Measurements from ENCODE around the gene MMP3.

The MMP3 gene

DNA sequence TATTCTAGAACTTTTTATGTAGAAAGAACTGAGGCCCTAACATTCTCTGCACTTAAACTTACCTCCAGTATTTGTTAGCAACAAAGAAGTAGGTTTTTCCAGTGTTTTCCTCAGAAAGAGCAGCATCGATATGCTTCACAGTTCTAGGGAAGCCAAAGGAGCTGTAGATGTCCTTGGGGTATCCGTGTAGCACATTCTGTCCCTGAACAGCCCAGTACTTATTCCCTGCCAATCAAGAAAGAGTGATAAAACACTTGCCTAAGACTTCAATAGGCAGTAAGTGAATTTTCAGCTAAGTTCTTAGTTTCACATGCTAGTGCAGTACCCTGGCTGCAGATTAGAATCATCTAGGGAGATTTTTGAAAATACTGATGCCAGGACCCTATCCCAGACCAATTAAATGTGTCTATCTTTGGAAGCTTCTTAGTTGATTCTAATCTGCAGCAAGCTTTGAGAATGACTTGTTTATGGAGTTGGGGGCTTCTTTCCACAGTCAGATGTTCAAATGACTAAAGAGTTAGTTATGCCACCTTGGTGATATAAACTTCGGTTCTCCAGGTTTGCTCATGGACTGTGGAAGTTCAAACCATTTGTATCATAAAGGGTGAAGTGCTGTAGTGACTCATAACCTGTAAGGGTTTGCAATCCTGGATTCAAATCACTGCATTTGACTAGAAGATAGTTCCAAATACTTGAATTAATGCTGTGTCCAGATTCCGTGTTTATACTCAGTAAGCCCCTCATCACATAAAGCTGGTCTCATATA is 52.0 kb downstream of the MMP3 start:
- DNase-seq (ENCODE audit: low read depth) = no peak

DNA sequence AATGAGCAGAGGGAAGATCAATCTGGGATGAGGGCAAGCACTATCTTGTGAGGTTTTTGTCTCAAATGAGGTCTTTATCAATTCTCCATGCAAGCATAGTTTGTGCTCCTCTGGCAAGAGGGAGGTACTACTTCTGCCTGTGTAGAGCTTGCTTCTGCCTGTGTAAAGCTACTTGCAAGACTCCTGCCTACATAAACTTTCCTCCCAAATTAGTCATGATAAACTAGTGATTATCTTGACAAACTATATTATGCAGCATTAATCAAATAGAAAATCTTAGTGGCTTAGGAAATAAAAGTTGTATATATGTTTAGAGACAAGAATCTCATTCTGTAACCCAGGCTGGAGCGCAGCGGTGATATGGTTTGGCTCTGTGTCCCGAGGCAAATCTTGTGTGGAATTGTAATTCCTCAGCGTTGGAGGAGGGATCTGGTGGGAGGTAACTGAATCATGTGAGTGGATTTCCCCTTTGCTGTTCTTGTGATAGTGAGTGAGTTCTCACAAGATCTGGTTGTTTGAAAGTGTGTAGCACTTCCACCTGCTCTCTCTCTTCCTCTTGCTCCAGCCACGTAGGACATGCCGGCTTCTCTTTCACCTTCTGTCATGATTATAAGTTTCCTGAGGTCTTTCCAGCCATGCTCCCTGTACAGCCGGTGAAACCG is 54.9 kb downstream of the MMP3 start:
- DNase-seq (ENCODE audit: low read depth) = no peak

Data from stimulated activated CD8-positive, alpha-beta memory T cell treated with anti-CD3 and anti-CD28 coated beads, Interleukin-15, amount 100 ng/mL, for 1 hour (primary cell).